HG02588 (cell line): Measurements from ENCODE around the gene GAS2.

Source experiments
- ATAC-seq: cut with Tn5 transposase; IDR thresholded peaks from one replicate; pipeline ENCODE4 v1.9.1; 2021; ENCODE audit warnings: mild to moderate bottlenecking, moderate library complexity; ENCODE audit not compliant: unreplicated experiment

GAS2 gene

DNA sequence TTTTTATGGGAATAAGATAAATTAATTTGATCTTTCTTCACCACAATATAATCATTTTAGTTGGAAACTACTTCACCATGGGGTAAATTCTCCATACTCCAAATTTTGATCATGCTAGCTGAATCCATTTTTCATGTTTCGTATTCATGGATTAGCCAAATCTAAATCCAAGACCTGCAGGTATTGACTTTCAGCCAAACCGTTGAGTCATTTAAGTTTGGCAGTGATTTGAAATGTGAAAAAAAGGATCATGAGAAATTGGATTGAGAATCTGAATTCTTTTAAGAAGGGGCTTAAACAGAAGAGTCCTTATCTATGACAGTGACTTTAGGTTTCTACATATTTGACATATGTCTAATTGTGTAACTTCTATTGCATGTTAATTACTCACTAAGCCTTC lies 5.3 kb downstream of the GAS2 start:
- no peak for ATAC-seq

DNA sequence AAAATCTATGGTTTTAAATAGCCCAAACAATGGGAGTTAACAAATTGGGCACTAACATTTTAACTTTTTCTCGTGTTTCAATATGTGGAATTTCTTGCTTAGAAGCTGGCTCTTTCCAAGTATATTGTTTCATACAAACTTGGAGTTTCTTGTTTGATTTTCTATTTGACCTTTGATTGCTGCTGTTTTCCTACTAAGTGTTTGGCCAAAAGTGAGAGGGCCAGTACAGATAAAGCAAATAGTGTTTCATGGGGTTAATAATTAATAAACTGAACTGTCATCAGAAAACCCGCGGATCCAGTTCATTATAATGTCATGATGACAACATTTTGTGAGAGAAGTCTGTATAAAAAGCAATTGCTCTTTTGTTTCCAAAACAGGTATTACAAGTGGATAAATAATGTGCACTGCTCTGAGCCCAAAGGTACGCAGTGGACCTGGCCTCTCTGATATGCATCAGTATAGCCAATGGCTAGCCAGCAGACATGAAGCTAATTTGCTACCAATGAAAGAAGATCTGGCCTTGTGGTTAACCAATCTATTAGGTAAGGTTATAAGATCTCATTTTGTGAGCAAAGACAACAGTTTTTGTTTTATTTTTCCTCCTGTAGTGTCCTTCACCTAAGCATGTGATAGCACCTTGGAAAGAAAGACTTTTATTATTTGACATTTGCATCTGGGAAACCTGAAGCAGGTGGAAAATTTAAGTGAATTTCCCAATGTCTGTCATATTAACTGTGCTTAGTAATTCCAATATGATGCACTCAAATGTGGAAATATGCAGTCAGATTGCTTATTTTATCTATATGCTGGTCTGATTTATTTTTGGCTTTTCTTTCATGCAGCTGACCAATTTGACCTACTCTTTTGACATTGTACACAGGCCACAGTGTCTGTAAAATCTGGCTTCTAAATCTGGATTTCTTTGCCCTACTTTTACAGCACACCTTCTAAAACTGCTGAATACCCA lies 8.3 kb downstream of the GAS2 start:
- ATAC-seq = no peak

DNA sequence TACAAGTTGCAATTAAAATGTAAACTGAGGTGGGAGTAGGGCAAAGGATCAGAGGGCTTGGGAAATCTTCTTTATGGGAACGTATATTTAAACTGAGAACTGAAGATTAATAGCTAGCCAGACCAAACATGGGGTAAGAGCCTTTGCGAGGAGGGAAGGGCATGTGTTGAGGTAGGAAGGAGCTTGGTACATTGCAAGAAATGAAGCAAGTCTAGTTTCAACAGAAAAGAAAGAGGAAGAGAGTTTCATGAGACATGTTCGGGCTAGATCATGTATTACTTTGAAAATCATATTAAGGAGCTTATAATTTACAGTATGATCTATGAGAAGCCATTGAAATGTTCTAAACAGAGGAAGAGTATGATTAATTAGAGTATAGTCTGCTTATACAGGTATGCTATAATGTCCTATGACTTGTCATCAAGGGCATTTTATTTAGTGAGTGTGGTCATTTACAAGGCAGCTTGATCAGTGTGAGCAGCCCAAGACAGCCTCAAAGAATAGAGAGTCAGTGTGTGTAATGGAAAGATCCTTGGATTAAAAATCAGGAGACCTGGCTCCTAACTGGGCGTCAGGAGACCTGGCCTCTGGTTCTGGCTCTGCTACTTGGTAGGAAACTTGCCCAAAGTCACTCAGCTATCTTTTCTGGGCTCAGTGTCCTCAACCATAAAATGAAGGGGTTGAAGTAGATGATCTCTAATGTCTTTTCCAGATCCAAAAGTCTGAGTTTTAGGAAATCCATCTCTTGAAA lies 10.9 kb downstream of the GAS2 start:
- no peak for ATAC-seq

DNA sequence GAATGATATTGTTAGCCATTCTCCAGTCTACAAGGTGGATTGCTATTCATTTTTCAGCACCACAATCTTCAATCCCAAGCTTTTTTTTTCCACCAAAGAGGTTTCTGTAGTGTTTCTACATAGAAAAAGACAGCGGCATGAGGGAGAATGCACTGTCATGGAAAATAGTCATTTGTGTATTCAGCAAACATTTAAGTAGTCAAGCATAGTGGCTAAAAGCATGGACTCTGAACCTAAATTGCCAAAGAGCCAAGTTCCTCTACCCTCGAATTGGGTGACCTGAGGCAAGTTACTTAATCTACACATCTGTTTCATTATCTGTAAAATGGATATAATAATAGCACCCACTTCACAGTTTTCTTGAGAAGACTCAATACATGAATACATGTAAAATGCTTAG lies 14.2 kb downstream of the GAS2 start:
- no peak for ATAC-seq

DNA sequence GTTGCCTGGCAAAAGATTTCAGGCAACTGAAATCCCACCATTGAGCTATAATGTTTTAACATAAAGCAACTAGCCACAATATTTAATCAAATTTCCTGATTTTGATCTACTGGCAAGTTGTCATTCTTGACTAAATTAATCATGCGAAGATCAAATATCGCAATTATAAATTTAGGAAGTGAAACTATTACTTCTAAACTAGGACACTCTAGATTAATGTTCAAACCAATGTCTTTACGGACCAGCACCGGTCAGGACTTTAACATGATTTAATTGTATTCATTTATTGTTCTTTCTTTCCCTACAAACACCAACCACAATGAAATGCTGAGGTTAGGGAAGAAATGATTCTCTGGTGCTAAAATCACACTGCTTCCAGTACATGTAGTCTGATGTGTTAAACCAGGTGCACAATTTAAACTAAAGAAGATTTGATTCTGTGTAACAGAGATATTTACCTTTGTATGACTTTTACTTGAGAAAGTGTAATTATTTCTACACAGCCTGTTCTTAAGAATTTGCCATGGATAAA lies 14.9 kb downstream of the GAS2 start:
- no peak for ATAC-seq

DNA sequence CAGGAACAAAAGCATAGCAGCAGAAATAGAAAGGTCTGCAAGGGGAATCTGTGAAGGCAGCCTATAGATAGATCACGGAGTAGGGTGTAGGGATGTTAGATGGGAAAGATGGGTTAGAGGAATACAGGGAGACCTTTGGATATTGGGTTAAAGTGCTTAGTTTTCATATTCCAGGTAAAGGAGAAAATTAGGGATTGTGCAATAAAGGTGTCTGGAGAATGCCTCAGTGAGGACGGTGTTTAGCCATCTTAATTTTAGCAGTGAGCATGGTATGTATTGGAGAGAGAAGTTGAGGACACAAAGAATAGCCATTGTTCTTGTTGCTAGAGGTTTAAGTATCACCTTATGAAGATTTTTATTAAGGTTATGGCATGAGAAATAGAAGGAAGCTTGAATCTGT lies 17.7 kb downstream of the GAS2 start:
- no peak for ATAC-seq

DNA sequence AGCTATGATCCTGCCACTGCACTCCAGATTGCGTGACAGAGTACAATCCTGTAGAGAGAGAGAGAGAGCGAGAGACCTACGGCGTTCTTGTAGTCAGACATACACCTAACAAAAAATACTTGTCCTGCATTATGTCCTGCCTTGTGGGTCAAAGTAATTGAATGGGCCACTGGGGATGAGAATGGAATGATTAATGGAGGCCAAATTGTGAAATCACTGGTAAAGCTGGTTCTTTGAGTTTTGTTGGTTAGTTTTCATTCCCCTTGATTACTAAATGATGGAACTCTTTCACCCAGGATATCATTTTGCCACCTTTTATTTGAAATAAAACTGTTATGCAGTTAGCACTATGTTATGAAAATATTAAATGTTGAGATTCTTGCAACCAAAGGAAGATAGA lies 18.7 kb downstream of the GAS2 start:
- no peak for ATAC-seq

DNA sequence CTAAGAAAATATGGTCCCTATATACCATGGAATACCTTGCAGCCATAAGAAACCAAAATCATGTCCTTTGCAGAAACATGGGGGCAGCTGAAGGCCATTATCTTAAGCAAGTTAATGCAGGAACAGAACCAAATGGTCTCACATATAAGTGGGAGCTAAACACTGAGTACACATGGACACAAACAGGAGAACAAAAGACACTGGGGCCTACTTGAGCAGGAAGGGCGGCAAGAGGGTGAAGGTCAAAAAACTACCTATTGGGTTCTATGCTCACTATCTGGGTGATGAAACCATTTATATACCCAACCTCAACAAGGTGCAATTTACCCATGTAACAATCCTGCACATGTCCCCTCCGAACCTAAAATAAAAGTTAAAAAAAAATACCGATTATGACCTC lies 22.5 kb downstream of the GAS2 start:
- no peak for ATAC-seq

DNA sequence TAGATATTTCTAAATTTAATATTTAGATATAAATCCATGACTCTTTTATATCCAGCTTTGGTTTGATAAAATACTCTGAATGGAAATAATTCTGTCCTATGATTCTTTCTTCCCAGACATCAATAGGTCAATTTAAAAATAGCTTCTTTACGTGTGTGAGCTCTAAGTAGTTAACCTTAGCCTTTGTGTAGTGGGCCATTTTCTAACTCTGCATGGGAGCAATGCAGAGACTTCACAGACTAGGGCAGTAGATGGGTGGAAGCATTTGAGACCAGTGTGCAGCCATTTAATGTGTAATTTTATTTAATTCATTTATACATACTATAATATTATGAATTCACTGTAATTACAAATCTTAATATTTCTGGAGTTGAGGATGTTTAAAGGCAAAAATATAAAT lies 23.8 kb downstream of the GAS2 start:
- no peak for ATAC-seq

DNA sequence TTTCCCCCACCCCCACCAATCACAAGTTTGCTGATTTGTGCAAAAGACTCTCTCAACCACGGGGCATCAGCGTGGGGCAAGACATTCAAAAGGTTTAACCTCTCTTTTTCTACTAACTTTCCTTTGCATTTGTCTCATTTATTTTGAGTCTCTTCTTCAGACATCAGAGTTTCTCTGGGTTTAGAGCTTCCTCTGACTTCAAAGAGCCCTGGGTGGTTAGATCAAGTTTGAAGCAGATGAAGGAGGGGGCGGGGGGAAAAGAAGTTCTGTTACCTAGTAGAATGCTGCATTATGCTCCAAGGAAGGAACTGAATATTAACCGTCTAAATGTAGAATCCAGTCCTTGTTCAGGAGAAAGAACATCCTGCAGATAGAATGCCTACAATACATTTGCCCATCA lies 24.5 kb downstream of the GAS2 start:
- no peak for ATAC-seq

DNA sequence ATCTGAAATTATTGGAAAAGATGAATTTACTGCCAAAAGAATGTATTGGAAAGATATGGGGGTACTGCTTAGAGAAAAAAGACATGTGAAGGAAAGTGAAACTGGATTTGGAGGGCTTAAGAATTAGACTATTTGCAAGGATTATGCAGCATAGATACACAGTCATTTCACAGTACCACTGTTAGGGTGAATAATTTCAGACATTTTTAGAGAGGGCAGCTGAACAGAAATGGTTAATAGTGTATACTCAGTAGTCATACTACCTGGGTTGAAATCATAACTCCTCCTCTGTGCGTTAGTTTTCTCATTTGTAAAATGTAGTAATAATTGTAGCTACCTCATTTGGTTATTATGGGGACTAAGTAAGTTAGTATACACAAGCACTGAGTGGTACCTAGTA lies 33.0 kb downstream of the GAS2 start:
- peak; percentile 54 for ATAC-seq

DNA sequence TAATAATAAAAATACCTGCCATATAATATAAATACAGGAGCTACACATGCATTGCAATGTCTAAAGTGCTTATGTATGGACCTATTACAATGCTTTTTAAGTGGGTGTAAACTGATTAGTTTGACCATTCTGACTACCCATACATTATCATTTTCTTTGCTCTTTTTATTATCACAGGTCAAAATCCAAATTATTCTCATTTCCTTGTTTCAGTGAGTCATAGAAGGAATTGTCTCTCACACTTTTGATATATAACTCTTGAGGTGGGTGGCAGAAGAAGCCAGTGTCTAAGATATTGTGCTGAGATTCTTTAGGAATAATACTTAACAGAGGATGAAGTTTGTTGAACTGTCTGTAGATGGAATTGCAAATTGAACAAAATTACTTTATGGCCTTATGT lies 35.6 kb downstream of the GAS2 start:
- ATAC-seq = no peak

DNA sequence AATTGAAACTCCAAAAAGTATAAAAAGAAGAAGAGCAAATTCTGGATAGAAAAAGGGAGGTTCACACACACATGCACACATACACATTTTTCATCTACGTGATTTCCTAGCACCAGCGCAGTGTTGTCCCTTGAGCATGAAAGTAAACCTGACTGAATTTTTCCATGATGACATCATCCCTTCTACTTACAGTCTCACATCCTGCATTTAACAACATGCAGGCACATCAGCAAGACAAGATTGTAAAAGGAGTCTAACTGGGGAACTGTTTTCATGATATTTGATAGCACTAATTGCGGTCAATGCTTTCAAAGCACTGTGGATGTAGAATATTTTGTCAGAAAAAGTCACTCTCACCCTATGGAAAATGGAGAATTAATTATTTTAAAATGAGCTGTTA lies 36.6 kb downstream of the GAS2 start:
- ATAC-seq = peak; percentile 47

DNA sequence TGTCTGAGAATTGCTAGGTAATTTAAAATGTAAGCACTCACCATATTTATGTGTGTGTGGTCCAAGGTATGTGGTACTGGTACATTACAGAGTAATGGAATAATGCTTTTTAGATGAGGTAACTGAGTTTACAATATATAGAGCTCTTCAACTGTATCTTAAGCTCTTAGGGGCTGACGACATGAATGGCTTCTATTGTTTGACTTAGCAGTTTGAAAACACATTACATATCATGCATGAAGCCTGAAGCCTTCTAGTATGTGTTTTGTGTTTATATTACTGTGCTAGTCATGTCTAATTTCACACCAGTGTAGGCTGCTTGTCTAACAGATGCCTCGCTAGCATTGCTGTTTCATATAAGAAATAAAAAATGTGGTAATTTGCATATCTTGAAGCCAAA lies 37.2 kb downstream of the GAS2 start:
- no peak for ATAC-seq

DNA sequence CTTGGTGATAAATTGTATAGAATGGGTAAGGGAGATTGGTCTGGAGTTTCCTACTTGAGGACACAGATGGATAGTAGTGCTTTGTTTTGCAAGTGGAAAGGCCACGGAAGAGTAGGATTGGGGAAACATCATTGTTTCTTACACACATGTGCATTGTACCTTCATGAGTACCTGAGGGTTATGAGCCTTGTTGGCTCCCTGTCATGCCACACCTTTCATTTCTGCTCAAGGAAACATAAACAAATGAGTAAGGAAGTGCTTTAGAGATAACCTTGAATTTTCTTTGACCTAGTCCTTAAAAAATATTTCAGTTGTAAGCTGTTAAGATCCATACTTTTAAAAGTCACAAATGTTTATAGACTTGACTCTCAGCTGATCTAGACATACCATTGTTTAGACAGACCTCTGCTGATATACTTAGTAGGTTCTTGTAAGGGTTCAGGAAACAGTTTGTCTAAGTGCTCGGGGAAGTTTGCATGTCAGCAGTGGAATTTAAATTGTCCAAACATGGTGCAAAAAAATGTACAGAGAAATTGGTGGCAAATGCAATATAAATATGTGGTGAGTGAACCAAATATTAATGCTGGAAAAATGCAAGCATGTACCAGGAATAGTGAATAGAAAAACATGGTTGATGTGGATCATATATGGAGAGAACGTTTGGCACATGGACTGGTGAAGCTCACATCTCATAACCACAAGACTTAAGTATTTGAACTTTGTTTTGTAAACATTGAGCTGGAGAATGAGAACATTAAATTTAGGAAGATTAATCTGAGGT lies 40.9 kb downstream of the GAS2 start:
- no peak for ATAC-seq

DNA sequence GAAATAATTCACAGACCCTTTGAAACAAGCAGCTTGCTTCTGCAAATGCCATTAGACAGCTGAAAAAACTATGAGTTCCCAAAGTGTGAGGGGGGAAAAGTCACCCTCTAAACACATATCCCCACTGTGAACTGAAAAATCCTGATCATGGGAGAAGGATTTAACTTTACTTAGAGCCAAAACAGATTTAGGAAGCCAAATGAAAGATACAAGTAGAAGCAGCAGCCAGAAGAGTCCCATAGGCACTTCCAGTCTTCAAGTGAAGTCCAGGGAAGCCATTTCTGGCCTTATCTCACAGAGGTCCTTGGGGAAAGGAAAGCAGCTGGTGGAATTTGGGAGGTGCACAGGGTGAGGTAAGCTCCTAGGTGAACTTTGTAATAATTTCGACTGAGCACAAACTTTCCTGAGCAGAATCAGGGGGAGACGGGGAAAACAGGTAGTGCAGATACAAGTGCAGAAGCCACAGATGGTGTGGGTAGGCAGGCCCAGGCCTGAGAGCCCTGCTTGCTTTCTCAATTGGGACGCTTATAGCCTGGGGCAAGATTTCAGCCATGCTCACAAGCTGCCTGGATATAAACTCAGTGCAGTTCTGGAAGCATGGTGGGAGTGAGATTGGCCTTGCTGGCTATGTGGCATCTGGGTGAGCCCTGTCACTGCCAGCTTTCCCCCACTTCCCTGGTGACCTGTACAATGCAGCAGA lies 44.8 kb downstream of the GAS2 start:
- no peak for ATAC-seq

DNA sequence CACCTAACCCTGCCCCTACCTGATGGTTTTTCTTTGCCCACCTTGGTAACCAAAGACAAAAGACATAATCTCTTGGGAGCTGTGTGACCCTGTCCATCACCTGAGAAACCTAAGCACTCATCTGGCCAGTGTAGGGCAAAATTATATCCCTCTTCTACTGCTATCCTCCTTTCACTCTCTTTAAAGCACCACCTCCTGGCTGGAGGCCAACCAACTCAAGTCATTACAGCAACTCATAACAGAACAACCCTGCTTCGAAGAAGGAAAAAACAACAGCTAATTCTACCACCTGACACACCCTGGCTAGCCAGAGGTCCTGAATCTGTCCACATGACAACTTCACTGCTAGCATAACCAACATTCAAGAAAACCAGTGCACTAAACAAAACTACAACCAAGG lies 45.5 kb downstream of the GAS2 start:
- ATAC-seq = no peak

DNA sequence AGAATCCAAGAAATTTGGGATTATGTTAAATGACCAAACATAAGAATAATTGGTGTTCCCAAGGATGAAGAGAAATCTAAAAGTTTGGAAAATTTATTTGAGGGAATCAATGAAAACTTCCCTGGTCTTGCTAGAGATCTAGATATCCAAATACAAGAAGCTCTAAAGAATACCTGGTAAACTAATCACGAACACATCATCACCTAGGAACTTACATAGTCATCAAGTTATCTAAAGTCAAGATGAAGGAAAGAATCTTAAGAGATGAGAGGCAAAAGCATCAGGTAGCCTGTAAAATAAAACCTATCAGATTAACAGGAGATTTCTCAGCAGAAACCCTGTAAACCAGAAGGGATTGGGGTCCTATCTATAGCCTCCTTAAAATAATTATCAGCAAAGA lies 46.9 kb downstream of the GAS2 start:
- no peak for ATAC-seq

DNA sequence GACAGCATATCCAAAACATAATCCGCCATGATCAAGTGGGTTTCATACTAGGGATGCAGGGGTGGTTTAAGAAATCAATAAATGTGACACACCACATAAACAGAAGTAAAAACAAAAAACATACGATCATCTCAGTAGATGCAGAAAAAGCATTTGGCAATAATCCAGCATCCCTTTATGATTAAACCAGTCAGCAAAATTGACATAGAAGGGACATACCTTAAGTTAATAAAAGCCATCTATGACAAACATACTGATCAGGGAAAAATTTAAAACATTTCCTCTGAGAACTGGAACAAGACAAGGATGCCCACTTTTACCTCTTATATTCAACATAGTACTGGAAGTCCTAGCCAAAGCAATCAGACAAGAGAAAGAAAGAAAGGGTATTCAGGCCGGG lies 49.6 kb downstream of the GAS2 start:
- no peak for ATAC-seq

DNA sequence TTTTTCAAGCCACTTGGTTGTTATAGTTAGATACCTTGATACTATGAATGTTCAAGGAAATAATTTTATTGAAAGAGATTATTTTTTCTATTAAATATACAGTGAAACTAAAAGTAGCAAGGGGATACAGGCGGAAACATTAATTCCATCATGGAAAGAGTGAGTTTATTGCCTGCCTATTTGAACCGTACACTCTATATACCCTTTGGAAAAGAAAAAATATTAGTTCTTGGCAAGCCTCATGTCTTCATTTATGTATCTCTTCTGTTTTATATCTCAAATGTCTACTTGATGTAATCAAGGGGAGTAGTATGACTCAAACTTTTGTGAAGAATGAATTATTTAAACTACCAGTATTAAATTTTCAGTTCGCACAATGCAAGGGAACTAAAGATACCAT lies 54.0 kb downstream of the GAS2 start:
- ATAC-seq = no peak

DNA sequence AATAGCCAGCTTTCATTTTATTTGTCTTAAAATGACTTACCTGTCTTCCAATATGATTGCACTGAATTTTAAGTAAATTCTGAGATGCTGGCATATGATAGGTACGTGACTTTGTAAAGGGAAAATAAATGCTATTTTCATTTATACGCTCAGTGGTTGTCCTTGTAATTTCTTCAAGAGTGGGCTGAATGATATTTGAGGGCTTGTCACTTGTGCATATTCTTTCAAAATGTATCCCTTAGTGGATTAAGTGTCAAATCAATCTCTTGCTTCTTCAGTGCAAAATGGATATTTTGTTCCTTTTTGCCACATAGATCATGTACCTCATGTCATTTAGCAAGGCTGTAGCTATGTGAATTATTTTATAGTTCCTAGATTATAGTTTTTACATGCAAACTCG lies 56.9 kb downstream of the GAS2 start:
- no peak for ATAC-seq
